Memory B cell (primary cell): Measurements from ENCODE around the gene SLC12A4.
"Not testable (repeated sequence)": the region's sequence is repeated elsewhere in the genome, so short reads cannot be mapped to it uniquely, and the experiment has no call there.

ENCODE experiments used
- ATAC-seq: fragments of 150-1000 bp; cut with Tn5 transposase; 2 replicates; pipeline ENCODE4 v1.10.0; 2021; ENCODE audit warnings: low read depth, mild to moderate bottlenecking, moderate library complexity
- DNase-seq, 2 donors: peaks; one replicate each; pipeline ENCODE4 v3.0.0; 2022; ENCODE audit warnings: low spot score in 2 of 2
- H3K27ac Mint-ChIP-seq: one replicate; pipeline ENCODE4 v1.8.0; 2022; ENCODE audit warnings: mild to moderate bottlenecking, moderate library complexity, mixed read lengths
- H3K27me3 Mint-ChIP-seq: one replicate; pipeline ENCODE4 v1.8.0; 2022; ENCODE audit warnings: mixed read lengths
- H3K36me3 Mint-ChIP-seq: one replicate; pipeline ENCODE4 v1.8.0; 2022; ENCODE audit warnings: mild to moderate bottlenecking, mixed read lengths
- H3K4me1 Mint-ChIP-seq: one replicate; pipeline ENCODE4 v1.8.0; 2022; ENCODE audit warnings: mixed read lengths
- H3K4me3 Mint-ChIP-seq: one replicate; pipeline ENCODE4 v1.8.0; 2022; ENCODE audit warnings: mild to moderate bottlenecking, moderate library complexity, mixed read lengths
- H3K9me3 Mint-ChIP-seq: one replicate; pipeline ENCODE4 v1.8.0; 2022; ENCODE audit warnings: mixed read lengths

The SLC12A4 gene

GRCh38 chr16:67968400-67969253, at the start of gene SLC12A4:
Gene SLC12A4 (minus strand): TSS chr16:67968637. CDS start chr16:67968553, 84 bp downstream.
- H3K27me3 Mint-ChIP-seq = no peaks in the 10 kb centered on the region
- ATAC-seq (peak; percentile 84), DNase-seq (peak; percentile 69 to 73)
- no peaks in the 10 kb centered on the region for H3K36me3 Mint-ChIP-seq
- H3K4me3 Mint-ChIP-seq = peak within 1 kb of the TSS; percentile 83
- no peaks in the 10 kb centered on the region for H3K9me3 Mint-ChIP-seq
- H3K4me1 Mint-ChIP-seq = peaks cover 19% of the 10 kb centered on the region
- peak within 1 kb of the TSS; percentile 85 for H3K27ac Mint-ChIP-seq

GRCh38 chr16:68015681-68016080, 47.2 kb upstream of the SLC12A4 start, which contains the start of gene DPEP2NB:
Gene DPEP2NB (minus strand): TSS chr16:68015911. CDS start chr16:68015770, 141 bp downstream.
- Mint-ChIP-seq H3K27ac (no peak within 1 kb of the TSS), H3K36me3 (no peaks in the 10 kb centered on the region), H3K27me3 (no peaks in the 10 kb centered on the region), H3K4me1 (peaks cover 9% of the 10 kb centered on the region), H3K4me3 (no peak within 1 kb of the TSS), H3K9me3 (no peaks in the 10 kb centered on the region)
- no peak for ATAC-seq
- no peak for DNase-seq

- DNase-seq (no peak), ATAC-seq (peak; percentile 37)
- no peaks in the 10 kb centered on the region for H3K9me3 Mint-ChIP-seq
- H3K4me1 Mint-ChIP-seq = peaks cover 15% of the 10 kb centered on the region
- no peaks in the 10 kb centered on the region for H3K36me3 Mint-ChIP-seq
- no peaks in the 10 kb centered on the region for H3K27me3 Mint-ChIP-seq
- H3K27ac Mint-ChIP-seq = no peak overlapping the region
- H3K4me3 Mint-ChIP-seq = no peak overlapping the region
Measured at GRCh38 chr16:68013440-68013839, 45.0 kb upstream of the SLC12A4 start.

GRCh38 chr16:68009872-68010271, 41.4 kb upstream of the SLC12A4 start:
- not testable (repeated sequence) for H3K27me3 Mint-ChIP-seq, H3K9me3 Mint-ChIP-seq, DNase-seq, H3K36me3 Mint-ChIP-seq, H3K4me3 Mint-ChIP-seq, ATAC-seq
- peak overlapping the region; percentile 36 for H3K27ac Mint-ChIP-seq
- H3K4me1 Mint-ChIP-seq = peaks cover 28% of the 10 kb centered on the region

- DNase-seq (no peak), ATAC-seq (no peak)
- Mint-ChIP-seq H3K27me3 (no peaks in the 10 kb centered on the region), H3K9me3 (no peaks in the 10 kb centered on the region), H3K4me3 (no peak overlapping the region), H3K4me1 (peaks cover 28% of the 10 kb centered on the region), H3K36me3 (peaks cover 1% of the 10 kb centered on the region), H3K27ac (peak overlapping the region; percentile 39)
Measured at GRCh38 chr16:68009157-68009735, 40.8 kb upstream of the SLC12A4 start.

DNA sequence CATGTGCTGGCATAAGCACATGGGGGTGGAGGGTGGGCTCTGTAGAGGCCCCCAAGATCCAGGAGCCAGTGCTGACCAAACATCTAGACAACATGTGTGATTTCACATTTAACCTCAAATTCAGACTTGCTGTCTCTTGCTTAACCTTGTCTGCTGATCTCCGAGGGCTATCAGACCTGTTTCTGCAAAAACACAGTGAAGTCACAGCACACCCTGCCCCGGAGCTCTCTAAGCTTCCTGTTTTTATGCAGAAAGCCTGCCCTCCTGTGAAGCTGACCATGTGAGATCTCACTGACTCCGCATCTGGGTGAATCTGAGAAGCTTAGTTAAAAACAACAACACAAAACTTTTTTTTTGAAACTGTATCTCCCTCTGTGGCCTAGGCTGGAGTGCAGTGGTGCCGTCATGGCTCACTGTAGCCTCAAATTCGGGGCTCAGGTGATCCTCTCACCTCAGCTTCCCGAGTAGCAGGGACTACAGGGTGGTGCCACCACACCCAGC, 37.4 kb upstream of the SLC12A4 start:
- Mint-ChIP-seq H3K27ac (peak overlapping the region; percentile 91), H3K4me1 (peaks cover 25% of the 10 kb centered on the region), H3K36me3 (peaks cover 1% of the 10 kb centered on the region), H3K9me3 (no peaks in the 10 kb centered on the region), H3K4me3 (peak overlapping the region; percentile 56), H3K27me3 (no peaks in the 10 kb centered on the region)
- DNase-seq (peak; percentile 32 to 49), ATAC-seq (peak; percentile 98)

- Mint-ChIP-seq H3K36me3 (peaks cover 1% of the 10 kb centered on the region), H3K4me1 (peaks cover 28% of the 10 kb centered on the region), H3K4me3 (no peak overlapping the region), H3K27me3 (no peaks in the 10 kb centered on the region), H3K27ac (peak overlapping the region; percentile 91), H3K9me3 (no peaks in the 10 kb centered on the region)
- ATAC-seq = no peak
- no peak for DNase-seq
Measured at GRCh38 chr16:68005211-68005610, 36.8 kb upstream of the SLC12A4 start.

GRCh38 chr16:68003031-68003430, 34.6 kb upstream of the SLC12A4 start:
- DNase-seq (no peak), ATAC-seq (no peak)
- no peaks in the 10 kb centered on the region for H3K36me3 Mint-ChIP-seq
- H3K27me3 Mint-ChIP-seq = no peaks in the 10 kb centered on the region
- H3K4me1 Mint-ChIP-seq = peaks cover 35% of the 10 kb centered on the region
- H3K27ac Mint-ChIP-seq = peak overlapping the region; percentile 45
- no peaks in the 10 kb centered on the region for H3K9me3 Mint-ChIP-seq
- no peak overlapping the region for H3K4me3 Mint-ChIP-seq

DNA sequence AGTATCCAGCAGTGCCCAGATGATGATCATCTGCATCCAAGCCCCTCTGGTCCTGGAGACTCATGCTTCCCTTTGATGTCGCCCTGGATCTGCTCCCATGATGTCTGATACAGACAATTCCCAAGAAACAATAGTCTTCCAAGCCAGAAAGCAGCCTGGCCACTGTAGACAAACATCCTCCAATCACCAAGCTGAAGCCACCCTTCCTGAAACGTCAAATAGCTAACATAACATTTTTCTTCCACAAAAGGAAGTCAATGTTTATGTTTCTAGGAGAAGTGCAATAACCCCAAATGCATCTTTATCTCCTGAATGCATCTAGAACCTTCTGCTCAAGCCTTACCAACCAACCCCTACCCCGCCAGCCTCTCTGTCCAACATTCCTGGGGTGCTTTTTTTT, 32.0 kb upstream of the SLC12A4 start:
- Mint-ChIP-seq H3K4me3 (peak overlapping the region; percentile 86), H3K4me1 (peaks cover 34% of the 10 kb centered on the region)
- ATAC-seq = no peak

GRCh38 chr16:67999985-68000384, 31.5 kb upstream of the SLC12A4 start:
- no peak for DNase-seq
- Mint-ChIP-seq H3K4me1 (peaks cover 37% of the 10 kb centered on the region), H3K27me3 (no peaks in the 10 kb centered on the region)

More for the DNA sequence above, 32.0 kb upstream of the SLC12A4 start:
- Mint-ChIP-seq H3K27ac (peak overlapping the region; percentile 87), H3K9me3 (no peaks in the 10 kb centered on the region), H3K27me3 (no peaks in the 10 kb centered on the region), H3K36me3 (peaks cover 4% of the 10 kb centered on the region)
- DNase-seq = no peak

DNA sequence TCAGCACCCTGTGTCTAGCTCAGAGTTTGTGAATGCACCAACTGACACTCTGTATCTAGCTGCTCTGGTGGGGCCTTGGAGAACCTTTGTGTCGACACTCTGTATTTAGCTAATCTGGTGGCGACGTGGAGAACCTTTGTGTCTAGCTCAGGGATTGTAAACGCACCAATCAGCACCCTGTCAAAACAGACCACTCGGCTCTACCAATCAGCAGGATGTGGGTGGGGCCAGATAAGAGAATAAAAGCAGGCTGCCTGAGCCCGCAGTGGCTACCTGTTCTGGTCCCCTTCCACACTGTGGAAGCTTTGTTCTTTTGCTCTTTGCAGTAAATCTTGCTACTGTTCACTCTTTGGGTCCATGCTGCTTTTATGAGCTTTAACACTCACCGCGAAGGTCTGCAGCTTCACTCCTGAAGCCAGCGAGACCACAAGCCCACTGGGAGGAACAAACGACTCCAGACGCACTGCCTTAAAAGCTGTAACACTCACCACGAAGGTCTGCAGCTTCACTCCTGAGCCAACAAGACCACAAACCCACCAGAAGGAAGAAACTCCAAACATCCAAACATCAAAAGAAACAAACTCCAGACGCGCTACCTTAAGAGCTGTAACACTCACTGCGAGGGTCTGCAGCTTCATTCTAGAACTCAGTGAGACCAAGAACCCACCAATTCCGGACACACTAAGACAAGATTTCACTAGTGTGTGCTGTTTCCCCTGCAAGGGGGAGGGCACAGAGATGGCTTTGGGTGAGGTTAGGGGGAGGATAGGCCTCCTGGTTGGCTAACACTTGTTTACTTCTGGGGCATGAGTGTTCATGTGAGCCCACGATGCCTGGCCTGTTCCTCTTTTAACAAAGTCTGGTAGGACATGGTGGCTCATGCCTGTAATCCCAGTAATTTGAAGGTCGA, 30.6 kb upstream of the SLC12A4 start, which contains the start of gene DPEP2:
DPEP2 (minus strand) TSS at position 706 of the 910 bp plus-strand sequence. CDS start 6,272 bp downstream, outside the sequence.
- peak within 1 kb of the TSS; percentile 87 for H3K27ac Mint-ChIP-seq
- H3K27me3 Mint-ChIP-seq, H3K36me3 Mint-ChIP-seq, H3K9me3 Mint-ChIP-seq: not testable (repeated sequence)
- ATAC-seq = peak; percentile 84
- H3K4me3 Mint-ChIP-seq = peak within 1 kb of the TSS; percentile 86
- DNase-seq = peak; percentile 37 to 56
- H3K4me1 Mint-ChIP-seq = peaks cover 37% of the 10 kb centered on the region

More at GRCh38 chr16:67999985-68000384, 31.5 kb upstream of the SLC12A4 start:
- peak overlapping the region; percentile 87 for H3K27ac Mint-ChIP-seq
- H3K4me3 Mint-ChIP-seq = peak overlapping the region; percentile 86
- H3K9me3 Mint-ChIP-seq = no peaks in the 10 kb centered on the region
- H3K36me3 Mint-ChIP-seq = peaks cover 4% of the 10 kb centered on the region
- peak; percentile 48 for ATAC-seq

DNA sequence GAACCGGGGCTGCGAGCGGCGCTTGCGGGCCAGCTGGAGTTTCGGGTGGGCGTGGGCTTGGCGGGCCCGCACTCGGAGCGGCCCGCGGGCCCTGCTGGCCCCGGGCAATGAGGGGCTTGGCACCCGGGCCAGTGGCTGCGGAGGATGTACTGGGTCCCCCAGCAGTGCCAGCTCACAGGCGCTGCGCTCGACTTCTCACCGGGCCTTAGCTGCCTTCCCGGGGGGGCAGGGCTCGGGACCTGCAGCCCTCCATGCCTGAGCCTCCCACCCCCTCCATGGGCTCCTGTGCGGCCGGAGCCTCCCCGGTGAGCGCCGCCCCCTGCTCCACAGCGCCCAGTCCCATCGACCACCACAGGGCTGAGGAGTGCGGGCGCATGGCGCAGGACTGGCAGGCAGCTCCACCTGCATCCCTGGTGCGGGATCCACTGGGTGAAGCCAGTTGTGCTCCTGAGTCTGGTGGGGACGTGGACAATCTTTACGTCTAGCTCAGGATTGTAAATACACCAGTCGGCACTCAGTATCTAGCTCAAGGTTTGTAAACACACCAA, 29.9 kb upstream of the SLC12A4 start:
- not testable (repeated sequence) for DNase-seq, H3K36me3 Mint-ChIP-seq, H3K9me3 Mint-ChIP-seq, H3K27me3 Mint-ChIP-seq, ATAC-seq
- peak overlapping the region; percentile 87 for H3K27ac Mint-ChIP-seq
- peaks cover 43% of the 10 kb centered on the region for H3K4me1 Mint-ChIP-seq
- H3K4me3 Mint-ChIP-seq = peak overlapping the region; percentile 86

DNA sequence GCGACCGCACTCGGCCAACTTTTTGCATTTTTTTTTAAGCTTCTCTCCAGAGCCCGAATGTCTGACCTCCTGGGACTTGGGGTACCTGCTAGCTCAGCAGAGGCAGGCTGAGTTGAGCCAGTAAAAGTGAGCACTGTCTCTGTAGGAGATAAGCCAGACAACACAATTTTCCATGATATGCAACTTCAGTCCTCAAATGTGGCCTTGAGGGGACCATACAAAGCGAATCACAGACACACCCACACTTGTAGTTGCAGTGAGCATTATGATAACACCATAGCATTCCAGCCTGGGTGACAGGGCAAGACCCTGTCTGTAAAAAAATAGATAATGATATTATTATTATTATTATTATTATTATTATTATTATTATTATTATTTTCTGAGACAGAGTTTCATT, 28.2 kb upstream of the SLC12A4 start:
- H3K36me3 Mint-ChIP-seq = peaks cover 4% of the 10 kb centered on the region
- no peak for ATAC-seq
- H3K27me3 Mint-ChIP-seq = no peaks in the 10 kb centered on the region
- DNase-seq = no peak
- peak overlapping the region; percentile 17 for H3K4me3 Mint-ChIP-seq
- peaks cover 49% of the 10 kb centered on the region for H3K4me1 Mint-ChIP-seq
- H3K27ac Mint-ChIP-seq = peak overlapping the region; percentile 85
- no peaks in the 10 kb centered on the region for H3K9me3 Mint-ChIP-seq
